ENCODE data around the gene CWH43.
"Not testable (repeated sequence)": the region's sequence is repeated elsewhere in the genome, so short reads cannot be mapped to it uniquely, and the experiment has no call there.

Gene CWH43

GRCh38 chr4:49018718-49019295, 32.7 kb downstream of the CWH43 start:
- no peak overlapping the region for H3K4me3 ChIP-seq (ENCODE audit: low read depth, low read length)
- no peak for TF ChIP-seq CTCF (IDR thresholded peaks at IDR 0.05; ENCODE audit: control insufficient read depth, extremely low read depth, insufficient read depth)
- peak; percentile 48 for DNase-seq (ENCODE audit: low read depth)

GRCh38 chr4:49032440-49033161, 46.5 kb downstream of the CWH43 start:
- TF ChIP-seq CTCF (IDR thresholded peaks at IDR 0.05; ENCODE audit: control insufficient read depth, extremely low read depth, insufficient read depth): peak; percentile 96
- peak; percentile 10 for DNase-seq (ENCODE audit: low read depth)
- no peak overlapping the region for H3K4me3 ChIP-seq (ENCODE audit: low read depth, low read length)

- TF ChIP-seq CTCF (IDR thresholded peaks at IDR 0.05; ENCODE audit: control insufficient read depth, extremely low read depth, insufficient read depth): no peak
- DNase-seq (ENCODE audit: low read depth): no peak
- H3K4me3 ChIP-seq (ENCODE audit: low read depth, low read length): no peak overlapping the region
These were observed 50.5 kb downstream of the CWH43 start for GRCh38 chr4:49036528-49036927.

- TF ChIP-seq CTCF (IDR thresholded peaks at IDR 0.05; ENCODE audit: control insufficient read depth, extremely low read depth, insufficient read depth): no peak
- no peak for DNase-seq (ENCODE audit: low read depth)
- H3K4me3 ChIP-seq (ENCODE audit: low read depth, low read length): no peak overlapping the region
These were observed 58.2 kb downstream of the CWH43 start for GRCh38 chr4:49044270-49044669.

GRCh38 chr4:49058306-49058705, 72.2 kb downstream of the CWH43 start:
- no peak for TF ChIP-seq CTCF (IDR thresholded peaks at IDR 0.05; ENCODE audit: control insufficient read depth, extremely low read depth, insufficient read depth)
- no peak overlapping the region for H3K4me3 ChIP-seq (ENCODE audit: low read depth, low read length)
- no peak for DNase-seq (ENCODE audit: low read depth)

- no peak for TF ChIP-seq CTCF (IDR thresholded peaks at IDR 0.05; ENCODE audit: control insufficient read depth, extremely low read depth, insufficient read depth)
- DNase-seq (ENCODE audit: low read depth): no peak
These were observed 77.6 kb downstream of the CWH43 start for GRCh38 chr4:49063670-49064069.

GRCh38 chr4:49072196-49072595, 86.1 kb downstream of the CWH43 start:
- DNase-seq (ENCODE audit: low read depth); H3K4me3 ChIP-seq (ENCODE audit: low read depth, low read length): not testable (repeated sequence)

More at GRCh38 chr4:49063670-49064069, 77.6 kb downstream of the CWH43 start:
- no peak overlapping the region for H3K4me3 ChIP-seq (ENCODE audit: low read depth, low read length)

- not testable (repeated sequence) for H3K4me3 ChIP-seq (ENCODE audit: low read depth, low read length); DNase-seq (ENCODE audit: low read depth)
These were observed 105.8 kb downstream of the CWH43 start for GRCh38 chr4:49091883-49092282.

- not testable (repeated sequence) for H3K4me3 ChIP-seq (ENCODE audit: low read depth, low read length); DNase-seq (ENCODE audit: low read depth)
These were observed 106.6 kb downstream of the CWH43 start for GRCh38 chr4:49092608-49093135.

GRCh38 chr4:49096215-49096614, 110.1 kb downstream of the CWH43 start:
- not testable (repeated sequence) for H3K4me3 ChIP-seq (ENCODE audit: low read depth, low read length); DNase-seq (ENCODE audit: low read depth)

- not testable (repeated sequence) for H3K4me3 ChIP-seq (ENCODE audit: low read depth, low read length); DNase-seq (ENCODE audit: low read depth)
These were observed 110.6 kb downstream of the CWH43 start for GRCh38 chr4:49096627-49097026.

All from LNCaP clone FGC (cell line).